PFSK-1 (cell line): ENCODE measurements around the gene SELENON.

Source experiments
- FOXP2 ChIP-seq: optimal IDR thresholded peaks from 2 replicates; pipeline ENCODE3; 2011; ENCODE audit warnings: borderline replicate concordance, control low read depth, inconsistent platforms; ENCODE audit not compliant: insufficient read depth; ENCODE audit errors: extremely low read length, extremely low read depth
- POLR2AphosphoS5 ChIP-seq: IDR thresholded peaks from 2 replicates; pipeline ENCODE4 v1.6.1; 2012; ENCODE audit warnings: low read depth, mild to moderate bottlenecking, control low read depth, low read length, moderate library complexity
- REST ChIP-seq, 2 experiments: IDR thresholded peaks; 2 replicates each; pipeline versions ENCODE4 v1.6.1 to v1.8.0; 2011 to 2012; ENCODE audit warnings: low read depth in 2 of 2, low read length in 2 of 2, control low read depth in 1 of 2, inconsistent platforms in 1 of 2, mild to moderate bottlenecking in 1 of 2, moderate library complexity in 1 of 2; ENCODE audit not compliant: insufficient read depth in 1 of 2
- SIN3A ChIP-seq: IDR thresholded peaks from 2 replicates; pipeline ENCODE4 v1.6.1; 2012; ENCODE audit warnings: mild to moderate bottlenecking, low read length, moderate library complexity, borderline replicate concordance; ENCODE audit not compliant: insufficient read depth
- TAF1 ChIP-seq: IDR thresholded peaks from 2 replicates; pipeline ENCODE4 v1.6.1; 2012; ENCODE audit warnings: low read length, control low read depth, borderline replicate concordance; ENCODE audit not compliant: insufficient read depth

The SELENON gene

GRCh38 chr1:25858906-25859789 is 59.2 kb downstream of the SELENON start, which contains the start of gene AUNIP:
TSS of gene AUNIP (minus strand) at chr1:25859457. CDS start at chr1:25859357, 100 bp downstream.
- TF ChIP-seq SIN3A (no peak; the same call in 1 of the 2 replicates), POLR2AphosphoS5 (peak; percentile 90), FOXP2 (peak; percentile 36), TAF1 (peak; percentile 73; the same call in 1 of the 2 replicates)

DNA sequence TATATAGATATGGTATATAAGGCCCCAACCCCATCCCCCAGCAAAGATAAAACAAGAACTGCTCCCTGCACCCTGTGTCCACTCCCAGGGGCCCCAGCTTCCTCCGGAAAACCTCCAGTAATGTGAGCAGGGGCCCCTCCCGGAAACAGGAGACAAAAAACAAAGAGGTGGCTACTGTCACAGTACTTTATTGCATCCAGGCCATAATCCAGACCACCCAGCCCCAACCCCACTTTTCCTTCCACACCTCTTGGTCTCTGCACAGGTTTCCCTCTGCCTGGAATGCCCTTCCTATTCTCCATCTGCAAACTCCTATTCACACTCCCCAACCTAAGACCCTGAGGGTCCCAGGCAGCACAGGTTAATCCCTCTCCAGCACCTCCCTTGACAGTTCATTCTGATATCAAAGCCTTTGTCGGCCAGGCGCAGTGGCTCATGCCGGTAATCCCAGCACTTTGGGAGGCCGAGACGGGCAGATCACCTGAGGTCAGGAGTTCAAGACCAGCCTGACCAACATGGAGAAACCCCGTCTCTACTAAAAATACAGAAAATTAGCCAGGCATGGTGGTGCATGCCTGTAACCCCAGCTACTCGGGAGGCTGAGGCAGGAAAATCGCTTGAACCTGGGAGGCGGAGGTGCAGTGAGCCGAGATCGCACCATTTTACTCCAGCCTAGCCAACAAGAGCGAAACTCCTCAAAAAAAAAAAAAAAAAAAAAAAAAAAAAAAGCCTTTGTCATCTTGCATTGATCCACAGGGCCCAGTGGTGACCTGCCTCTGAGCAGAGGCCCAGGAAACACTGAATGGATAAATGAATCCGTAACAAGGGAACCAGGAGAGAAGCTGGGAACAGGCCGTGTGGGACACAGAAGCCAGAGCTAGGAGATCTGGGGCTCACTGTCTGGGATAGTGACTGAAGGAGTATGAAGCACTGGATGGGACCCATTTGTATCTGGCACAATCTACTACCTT is 61.6 kb downstream of the SELENON start:
- TF ChIP-seq REST (IDR thresholded peaks at IDR 0.05; ENCODE audit: insufficient read depth in 1 of 2, low read depth in 2 of 2, low read length in 2 of 2) (no peak), POLR2AphosphoS5 (no peak), TAF1 (no peak), FOXP2 (no peak), SIN3A (no peak)

DNA sequence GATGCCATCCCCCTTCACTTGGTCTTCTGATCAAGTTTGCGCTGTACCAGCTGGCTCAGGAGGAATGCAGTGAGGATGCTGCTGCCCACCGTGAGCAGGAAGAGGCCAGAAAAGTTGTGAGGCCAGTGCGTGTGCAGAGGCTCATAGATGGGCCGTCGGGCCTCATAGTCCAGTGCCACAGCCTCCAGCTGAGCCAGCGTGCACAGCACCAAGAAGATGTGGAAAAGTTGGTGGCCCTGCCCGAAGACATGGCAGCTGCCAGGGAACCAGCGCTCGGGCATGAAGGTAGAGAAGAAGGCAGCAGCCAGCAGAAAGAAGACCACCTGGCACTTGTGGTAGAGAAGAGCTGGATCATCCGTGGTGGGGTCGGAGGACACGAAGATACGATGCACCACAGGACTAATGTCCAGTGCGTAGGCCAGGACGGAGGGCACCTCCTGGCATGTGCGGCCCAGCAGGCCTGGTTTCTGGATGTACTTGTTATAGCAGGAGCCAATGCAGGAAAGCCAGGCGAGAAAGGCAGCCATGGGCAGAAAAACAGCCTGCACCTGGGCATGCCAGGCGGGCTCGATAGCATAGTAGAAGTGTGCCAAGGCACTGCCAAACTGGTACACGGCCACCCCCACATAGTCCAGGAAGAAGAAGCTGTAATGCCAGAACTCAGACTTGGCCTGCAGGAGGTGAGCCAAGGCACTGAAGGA is 62.9 kb downstream of the SELENON start:
- TF ChIP-seq POLR2AphosphoS5 (no peak), SIN3A (no peak), REST (IDR thresholded peaks at IDR 0.05; ENCODE audit: insufficient read depth in 1 of 2, low read depth in 2 of 2, low read length in 2 of 2) (no peak)

GRCh38 chr1:25863486-25864262 is 63.7 kb downstream of the SELENON start:
- TF ChIP-seq TAF1 (no peak), REST (IDR thresholded peaks at IDR 0.05; ENCODE audit: insufficient read depth in 1 of 2, low read depth in 2 of 2, low read length in 2 of 2) (no peak), SIN3A (no peak), POLR2AphosphoS5 (no peak), FOXP2 (no peak)

- no peak for TF ChIP-seq POLR2AphosphoS5
- TF ChIP-seq FOXP2, result no peak
- TF ChIP-seq SIN3A, result no peak
- no peak for TF ChIP-seq TAF1
- TF ChIP-seq REST (IDR thresholded peaks at IDR 0.05; ENCODE audit: insufficient read depth in 1 of 2, low read depth in 2 of 2, low read length in 2 of 2), result no peak
These were observed 64.4 kb downstream of the SELENON start for GRCh38 chr1:25864434-25864833.
